Measurements from ENCODE around the gene PDIA5. TPM values are rescaled to one million over a fixed set of nuclear protein-coding genes. Genes with fewer than 3 reads are reported as not detected.

The PDIA5 gene
- total RNA-seq, 1 experiment from 2014 or later = 28.6 TPM

GRCh38 chr3:123044981-123045763 is 21.7 kb upstream of the PDIA5 start:
- DNase-seq (ENCODE audit: low spot score) = no peak
- TF ChIP-seq EZH2 (IDR thresholded peaks at IDR 0.05; ENCODE audit: borderline replicate concordance, low read depth, low read length, poor library complexity, severe bottlenecking) (no peak), CTCF (conservative IDR thresholded peaks at IDR 0.05; ENCODE audit: low read depth, low read length) (no peak)
- intact Hi-C loops (cut with micrococcal nuclease; ENCODE audit: unreplicated experiment) = no loop called here
- no peak overlapping the region for H3K27ac ChIP-seq (ENCODE audit: low read depth, low read length, poor library complexity, severe bottlenecking)
- no peaks in the 10 kb centered on the region for H3K36me3 ChIP-seq (ENCODE audit: insufficient read depth, low read length, poor library complexity, severe bottlenecking)
- H3K4me1 ChIP-seq (ENCODE audit: insufficient read depth, low read length, poor library complexity, severe bottlenecking) = no peaks in the 10 kb centered on the region
- BruUV-seq (replicated peaks) = no TSS peak
- ChIA-PET POLR2A (ENCODE audit: low non-redundant PET) (no interaction called here), CTCF (no interaction called here)
- no peaks in the 10 kb centered on the region for H3K9me3 ChIP-seq (ENCODE audit: low read depth, low read length, poor library complexity, severe bottlenecking)
- H3K27me3 ChIP-seq (replicated peaks; ENCODE audit: insufficient read depth, low read depth, low read length, poor library complexity) = no peaks in the 10 kb centered on the region
- no peak overlapping the region for H3K4me3 ChIP-seq (ENCODE audit: low read depth, low read length, poor library complexity, severe bottlenecking)

GRCh38 chr3:123046262-123047061 is 20.4 kb upstream of the PDIA5 start:
- BruUV-seq (replicated peaks) = no TSS peak
- POLR2A ChIA-PET (ENCODE audit: low non-redundant PET) = no interaction called here
- Histone ChIP-seq H3K4me3 (ENCODE audit: low read depth, low read length, poor library complexity, severe bottlenecking) (no peak overlapping the region), H3K27ac (ENCODE audit: low read depth, low read length, poor library complexity, severe bottlenecking) (no peak overlapping the region), H3K9me3 (ENCODE audit: low read depth, low read length, poor library complexity, severe bottlenecking) (no peaks in the 10 kb centered on the region), H3K27me3 (replicated peaks; ENCODE audit: insufficient read depth, low read depth, low read length, poor library complexity) (no peaks in the 10 kb centered on the region), H3K4me1 (ENCODE audit: insufficient read depth, low read length, poor library complexity, severe bottlenecking) (no peaks in the 10 kb centered on the region), H3K36me3 (ENCODE audit: insufficient read depth, low read length, poor library complexity, severe bottlenecking) (no peaks in the 10 kb centered on the region)
- DNase-seq (ENCODE audit: low spot score) = peak; percentile 26
- CTCF ChIA-PET = no interaction called here
- TF ChIP-seq CTCF (conservative IDR thresholded peaks at IDR 0.05; ENCODE audit: low read depth, low read length) (no peak), EZH2 (IDR thresholded peaks at IDR 0.05; ENCODE audit: borderline replicate concordance, low read depth, low read length, poor library complexity, severe bottlenecking) (no peak)
- intact Hi-C loops (cut with micrococcal nuclease; ENCODE audit: unreplicated experiment) = no loop called here

- CTCF ChIA-PET = no interaction called here
- Histone ChIP-seq H3K36me3 (ENCODE audit: insufficient read depth, low read length, poor library complexity, severe bottlenecking) (no peaks in the 10 kb centered on the region), H3K27me3 (replicated peaks; ENCODE audit: insufficient read depth, low read depth, low read length, poor library complexity) (no peaks in the 10 kb centered on the region), H3K9me3 (ENCODE audit: low read depth, low read length, poor library complexity, severe bottlenecking) (no peaks in the 10 kb centered on the region), H3K4me1 (ENCODE audit: insufficient read depth, low read length, poor library complexity, severe bottlenecking) (no peaks in the 10 kb centered on the region), H3K4me3 (ENCODE audit: low read depth, low read length, poor library complexity, severe bottlenecking) (no peak overlapping the region), H3K27ac (ENCODE audit: low read depth, low read length, poor library complexity, severe bottlenecking) (no peak overlapping the region)
- BruUV-seq (replicated peaks) = no TSS peak
- TF ChIP-seq EZH2 (IDR thresholded peaks at IDR 0.05; ENCODE audit: borderline replicate concordance, low read depth, low read length, poor library complexity, severe bottlenecking) (no peak), CTCF (conservative IDR thresholded peaks at IDR 0.05; ENCODE audit: low read depth, low read length) (no peak)
- POLR2A ChIA-PET (ENCODE audit: low non-redundant PET) = no interaction called here
- no peak for DNase-seq (ENCODE audit: low spot score)
- intact Hi-C loops (cut with micrococcal nuclease; ENCODE audit: unreplicated experiment) = no loop called here
Observed at GRCh38 chr3:123047062-123047319, 19.8 kb upstream of the PDIA5 start.

All from A673 (cell line).